Stimulated activated CD8-positive, alpha-beta memory T cell treated with anti-CD3 and anti-CD28 coated beads, Interleukin-2, amount 100 ng/mL, for 48 hours (primary cell): ENCODE data around the gene HYAL2.
"Not testable (repeated sequence)": the region's sequence is repeated elsewhere in the genome, so short reads cannot be mapped to it uniquely, and the experiment has no call there.

Source experiments
- DNase-seq, 2 donors: peaks; one replicate each; pipeline ENCODE4 v3.0.0-alpha.2; 2020; ENCODE audit warnings: low read depth in 2 of 2

The HYAL2 gene

GRCh38 chr3:50292159-50293078 is 30.1 kb downstream of the HYAL2 start, which contains the start of gene IFRD2:
TSS of gene IFRD2 (minus strand) at chr3:50292429. CDS start at chr3:50292274, 155 bp downstream.
- peak; percentile 90 to 93 for DNase-seq

- DNase-seq, result no peak
These were observed 32.3 kb downstream of the HYAL2 start for GRCh38 chr3:50290161-50290641.

GRCh38 chr3:50289130-50289529 is 33.4 kb downstream of the HYAL2 start:
- DNase-seq, result no peak

- no peak for DNase-seq
These were observed 34.0 kb downstream of the HYAL2 start for GRCh38 chr3:50288387-50289007.

- no peak for DNase-seq
These were observed 35.3 kb downstream of the HYAL2 start for GRCh38 chr3:50287262-50287661.

- no peak for DNase-seq
These were observed 36.0 kb downstream of the HYAL2 start for GRCh38 chr3:50286322-50287227.

- DNase-seq, result not testable (repeated sequence)
These were observed 38.4 kb downstream of the HYAL2 start for GRCh38 chr3:50284121-50284520.

GRCh38 chr3:50279255-50280016 is 43.1 kb downstream of the HYAL2 start:
- no peak for DNase-seq

- no peak for DNase-seq
These were observed 43.7 kb downstream of the HYAL2 start, which contains the start of gene LSMEM2 for GRCh38 chr3:50278880-50279224. TSS of gene LSMEM2 (plus strand) at chr3:50279087. CDS start at chr3:50279114, 27 bp downstream.

GRCh38 chr3:50278123-50278879 is 44.2 kb downstream of the HYAL2 start:
- no peak for DNase-seq

GRCh38 chr3:50276762-50277101 is 45.8 kb downstream of the HYAL2 start:
- DNase-seq, result no peak

- no peak for DNase-seq
These were observed 46.4 kb downstream of the HYAL2 start for GRCh38 chr3:50275996-50276761.

- no peak for DNase-seq
These were observed 47.2 kb downstream of the HYAL2 start for GRCh38 chr3:50275141-50275995.

- peak; percentile 60 to 69 for DNase-seq
These were observed 48.0 kb downstream of the HYAL2 start for GRCh38 chr3:50274371-50275104.

- DNase-seq, result no peak
These were observed 48.9 kb downstream of the HYAL2 start for GRCh38 chr3:50273689-50274065.

GRCh38 chr3:50272911-50273688 is 49.4 kb downstream of the HYAL2 start:
- peak; percentile 85 to 89 for DNase-seq

- not testable (repeated sequence) for DNase-seq
These were observed 50.0 kb downstream of the HYAL2 start for GRCh38 chr3:50272538-50272910.
